Measurements from ENCODE around the gene SERPINF2.
"Not testable (repeated sequence)": the region's sequence is repeated elsewhere in the genome, so short reads cannot be mapped to it uniquely, and the experiment has no call there.

The SERPINF2 gene

GRCh38 chr17:1787301-1787902 is 44.7 kb downstream of the SERPINF2 start:
- DNase-seq, result no peak

- no peak for DNase-seq
Measured at GRCh38 chr17:1789936-1790335, 47.3 kb downstream of the SERPINF2 start.

- no peak for DNase-seq
Measured at GRCh38 chr17:1792495-1793446, 50.1 kb downstream of the SERPINF2 start.

GRCh38 chr17:1793447-1793806 is 50.8 kb downstream of the SERPINF2 start:
- no peak for DNase-seq

DNA sequence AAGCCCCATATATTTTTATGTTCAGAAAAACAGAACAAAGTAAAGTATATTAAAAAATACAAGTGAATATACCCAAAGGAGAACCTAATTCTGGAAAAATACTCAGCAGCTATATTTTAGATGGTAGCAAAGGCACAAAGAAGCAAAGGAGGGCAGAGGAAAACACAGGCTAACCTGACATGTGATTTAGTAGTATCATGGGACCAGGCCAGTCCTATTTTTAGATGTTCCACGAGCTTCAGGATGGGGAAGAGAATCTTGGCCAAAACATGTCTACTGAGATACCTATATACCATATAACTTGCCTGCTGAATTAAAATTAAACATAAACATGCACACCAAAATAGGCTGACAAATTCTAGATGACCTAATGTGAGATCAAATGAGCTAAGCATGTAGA is 54.1 kb downstream of the SERPINF2 start:
- DNase-seq, result no peak

DNA sequence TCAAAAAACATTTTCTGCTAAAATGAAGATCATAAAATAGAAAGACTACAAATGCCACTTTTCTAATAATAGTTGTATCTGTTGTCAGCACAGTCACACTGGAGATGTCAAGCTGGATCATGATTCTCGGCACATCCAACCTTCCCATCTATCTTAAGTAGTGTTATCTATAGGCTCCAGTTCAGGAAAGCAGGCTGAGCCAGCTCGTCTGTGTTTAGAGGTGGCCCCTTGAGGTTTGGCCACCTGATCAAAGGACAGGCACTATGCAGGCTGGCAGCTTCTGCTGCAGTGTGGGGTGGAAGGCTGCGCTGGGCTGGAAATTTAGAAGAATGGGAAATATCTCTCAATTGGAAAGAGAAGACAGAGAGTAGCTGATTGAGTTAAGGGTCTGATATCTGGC is 54.7 kb downstream of the SERPINF2 start:
- no peak for DNase-seq

GRCh38 chr17:1797846-1798245 is 55.2 kb downstream of the SERPINF2 start:
- DNase-seq, result not testable (repeated sequence)

- no peak for DNase-seq
Measured at GRCh38 chr17:1800240-1800639, 57.6 kb downstream of the SERPINF2 start.

- DNase-seq, result no peak
Measured at GRCh38 chr17:1800712-1801111, 58.0 kb downstream of the SERPINF2 start.

GRCh38 chr17:1802429-1802828 is 59.8 kb downstream of the SERPINF2 start:
- no peak for DNase-seq

- DNase-seq, result no peak
Measured at GRCh38 chr17:1803280-1803679, 60.6 kb downstream of the SERPINF2 start.
